ENCODE results near the gene GRM7.

DNA sequence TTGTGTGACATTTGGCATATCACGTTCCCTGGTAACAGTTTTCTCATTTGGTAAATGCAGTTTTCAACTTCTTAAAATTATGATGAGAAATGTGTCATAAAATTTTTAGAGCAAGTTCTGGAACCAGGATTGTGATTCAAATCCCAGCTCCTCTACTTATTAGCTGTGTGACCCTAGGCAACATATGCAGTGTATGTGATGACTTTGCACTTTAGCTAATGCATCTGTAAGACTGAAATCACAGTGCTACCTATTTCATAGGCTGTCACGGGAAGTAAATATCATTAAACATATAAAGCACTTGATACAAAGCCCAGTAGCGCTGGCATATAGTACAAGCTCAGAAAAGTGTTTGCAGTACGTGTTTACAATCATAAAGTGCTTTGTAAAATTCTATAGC, 419.4 kb downstream of the GRM7 start:
- no peak for TF ChIP-seq POLR2A (IDR thresholded peaks at IDR 0.05)
- TF ChIP-seq, protein P1, sequence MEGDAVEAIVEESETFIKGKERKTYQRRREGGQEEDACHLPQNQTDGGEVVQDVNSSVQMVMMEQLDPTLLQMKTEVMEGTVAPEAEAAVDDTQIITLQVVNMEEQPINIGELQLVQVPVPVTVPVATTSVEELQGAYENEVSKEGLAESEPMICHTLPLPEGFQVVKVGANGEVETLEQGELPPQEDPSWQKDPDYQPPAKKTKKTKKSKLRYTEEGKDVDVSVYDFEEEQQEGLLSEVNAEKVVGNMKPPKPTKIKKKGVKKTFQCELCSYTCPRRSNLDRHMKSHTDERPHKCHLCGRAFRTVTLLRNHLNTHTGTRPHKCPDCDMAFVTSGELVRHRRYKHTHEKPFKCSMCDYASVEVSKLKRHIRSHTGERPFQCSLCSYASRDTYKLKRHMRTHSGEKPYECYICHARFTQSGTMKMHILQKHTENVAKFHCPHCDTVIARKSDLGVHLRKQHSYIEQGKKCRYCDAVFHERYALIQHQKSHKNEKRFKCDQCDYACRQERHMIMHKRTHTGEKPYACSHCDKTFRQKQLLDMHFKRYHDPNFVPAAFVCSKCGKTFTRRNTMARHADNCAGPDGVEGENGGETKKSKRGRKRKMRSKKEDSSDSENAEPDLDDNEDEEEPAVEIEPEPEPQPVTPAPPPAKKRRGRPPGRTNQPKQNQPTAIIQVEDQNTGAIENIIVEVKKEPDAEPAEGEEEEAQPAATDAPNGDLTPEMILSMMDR (IDR thresholded peaks at IDR 0.05 in 4 of 5, conservative IDR thresholded peaks at IDR 0.05 in 1 of 5), result no peak

All from gastrocnemius medialis (tissue), 4 donors.